ENCODE measurements around the gene ZNRF2. TPM values are rescaled to one million over a fixed set of nuclear protein-coding genes. Genes with fewer than 3 reads are reported as not detected.
"Not testable (repeated sequence)": the region's sequence is repeated elsewhere in the genome, so short reads cannot be mapped to it uniquely, and the experiment has no call there.

ZNRF2 gene
- polyA plus RNA-seq, 1 of the 3 experiments (the other 2 are of a cell fraction) = 4.0 TPM

DNA sequence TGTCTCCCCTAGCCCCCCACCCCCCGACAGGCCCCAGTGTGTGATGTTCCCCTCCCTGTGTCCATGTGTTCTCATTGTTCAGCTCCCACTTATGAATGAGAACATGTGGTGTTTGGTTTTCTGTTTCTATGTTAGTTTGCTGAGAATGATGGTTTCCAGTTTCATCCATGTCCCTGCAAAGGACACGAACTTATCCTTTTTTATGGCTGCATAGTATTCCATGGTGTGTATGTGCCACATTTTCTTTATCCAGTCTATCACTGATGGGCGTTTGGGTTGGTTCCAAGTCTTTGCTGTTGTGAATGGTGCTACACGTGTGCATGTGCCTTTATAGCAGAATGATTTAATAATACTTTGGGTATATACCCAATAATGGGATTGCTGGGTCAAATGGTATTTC lies 96.4 kb downstream of the ZNRF2 start:
- H3K9me3 ChIP-seq; H3K4me2 ChIP-seq; H3K36me3 ChIP-seq (replicated peaks in 1 of 2; ENCODE audit: control insufficient read depth in 1 of 2, insufficient read depth in 2 of 2, low read length in 1 of 2); DNase-seq; H4K20me1 ChIP-seq (ENCODE audit: insufficient read depth); H3K9ac ChIP-seq; H2AFZ ChIP-seq (ENCODE audit: low read depth); H3K27me3 ChIP-seq (ENCODE audit: insufficient read depth); H3F3A ChIP-seq (replicated peaks; ENCODE audit: insufficient read depth); CTCF ChIA-PET; POLR2A ChIA-PET; H3K4me3 ChIP-seq (ENCODE audit: low read depth in 2 of 2, low read length in 1 of 2); H3K4me1 ChIP-seq (ENCODE audit: control insufficient read depth in 1 of 2, insufficient read depth in 2 of 2, low read depth in 1 of 2, low read length in 1 of 2); H3K9me2 ChIP-seq; H3K27ac ChIP-seq (ENCODE audit: low read depth in 2 of 2, low read length in 1 of 2); H3K79me2 ChIP-seq (ENCODE audit: insufficient read depth): not testable (repeated sequence)
- 85% methylated on average over 4 of the region's 4 CpGs for WGBS (ENCODE audit: low lambda C conversion rate)

GRCh38 chr7:30382607-30383006 lies 98.2 kb downstream of the ZNRF2 start:
- Histone ChIP-seq H3K9ac (no peak overlapping the region), H3F3A (replicated peaks; ENCODE audit: insufficient read depth) (peaks cover 1% of the 10 kb centered on the region), H3K9me2 (no peaks in the 10 kb centered on the region), H4K20me1 (ENCODE audit: insufficient read depth) (no peaks in the 10 kb centered on the region), H3K27ac (ENCODE audit: low read depth in 2 of 2, low read length in 1 of 2) (no peak overlapping the region), H3K27me3 (ENCODE audit: insufficient read depth) (no peaks in the 10 kb centered on the region), H3K36me3 (replicated peaks in 1 of 2; ENCODE audit: control insufficient read depth in 1 of 2, insufficient read depth in 2 of 2, low read length in 1 of 2) (no peaks in the 10 kb centered on the region), H3K4me2 (no peak overlapping the region), H3K79me2 (ENCODE audit: insufficient read depth) (no peaks in the 10 kb centered on the region), H3K4me1 (ENCODE audit: control insufficient read depth in 1 of 2, insufficient read depth in 2 of 2, low read depth in 1 of 2, low read length in 1 of 2) (peaks cover 0 to under 1% of the 10 kb centered on the region in 2 experiments; a peak in 1 of 4 replicates), H3K4me3 (ENCODE audit: low read depth in 2 of 2, low read length in 1 of 2) (no peak overlapping the region), H3K9me3 (0 out of 2 replicates have a peak, but pooled peaks cover 6% of the 10 kb centered on the region), H2AFZ (ENCODE audit: low read depth) (no peak overlapping the region)
- ChIA-PET CTCF (interaction anchor here (1.2 kb wide), 1 partner anchor 106 kb away, joined by 4 read pairs; no protein-coding TSS in a partner anchor), POLR2A (no interaction called here)
- DNase-seq = no peak
- whole genome bisulfite sequencing (ENCODE audit: low lambda C conversion rate) = 88% methylated on average over 1 of the region's 1 CpG
- TF ChIP-seq RFX5 (IDR thresholded peaks at IDR 0.05; ENCODE audit: low read length) = no peak
- no peak for TF ChIP-seq PBX3 (IDR thresholded peaks at IDR 0.05)
- no peak for TF ChIP-seq SMC3 (IDR thresholded peaks at IDR 0.05; ENCODE audit: low read depth, low read length)
- no peak for TF ChIP-seq REST (IDR thresholded peaks at IDR 0.05; ENCODE audit: low read depth, low read length)
- no peak for TF ChIP-seq FOXJ3 (CRISPR knock-in tag; IDR thresholded peaks at IDR 0.05)
- no peak for TF ChIP-seq EP300 (IDR thresholded peaks at IDR 0.05; ENCODE audit: borderline replicate concordance in 1 of 2, low read depth in 1 of 2, low read length in 1 of 2)
- TF ChIP-seq IRF3 (IDR thresholded peaks at IDR 0.05; ENCODE audit: low read depth, low read length) = no peak
- no peak for TF ChIP-seq NFIC (IDR thresholded peaks at IDR 0.05; ENCODE audit: borderline replicate concordance)
- no peak for TF ChIP-seq GATA2 (CRISPR knock-in tag; IDR thresholded peaks at IDR 0.05)
- TF ChIP-seq, protein P1, sequence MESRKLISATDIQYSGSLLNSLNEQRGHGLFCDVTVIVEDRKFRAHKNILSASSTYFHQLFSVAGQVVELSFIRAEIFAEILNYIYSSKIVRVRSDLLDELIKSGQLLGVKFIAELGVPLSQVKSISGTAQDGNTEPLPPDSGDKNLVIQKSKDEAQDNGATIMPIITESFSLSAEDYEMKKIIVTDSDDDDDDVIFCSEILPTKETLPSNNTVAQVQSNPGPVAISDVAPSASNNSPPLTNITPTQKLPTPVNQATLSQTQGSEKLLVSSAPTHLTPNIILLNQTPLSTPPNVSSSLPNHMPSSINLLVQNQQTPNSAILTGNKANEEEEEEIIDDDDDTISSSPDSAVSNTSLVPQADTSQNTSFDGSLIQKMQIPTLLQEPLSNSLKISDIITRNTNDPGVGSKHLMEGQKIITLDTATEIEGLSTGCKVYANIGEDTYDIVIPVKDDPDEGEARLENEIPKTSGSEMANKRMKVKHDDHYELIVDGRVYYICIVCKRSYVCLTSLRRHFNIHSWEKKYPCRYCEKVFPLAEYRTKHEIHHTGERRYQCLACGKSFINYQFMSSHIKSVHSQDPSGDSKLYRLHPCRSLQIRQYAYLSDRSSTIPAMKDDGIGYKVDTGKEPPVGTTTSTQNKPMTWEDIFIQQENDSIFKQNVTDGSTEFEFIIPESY (IDR thresholded peaks at IDR 0.05; ENCODE audit: borderline replicate concordance, low read depth) = no peak
